Measurements from ENCODE around the gene SBK1.

GRCh38 chr16:28316054-28316453 lies 23.7 kb downstream of the SBK1 start:
- TF ChIP-seq CTCF (IDR thresholded peaks at IDR 0.05), result no peak
- TF ChIP-seq POLR2A (IDR thresholded peaks at IDR 0.05), result no peak
